Glutamatergic neuron (in vitro differentiated cells): ENCODE results near the gene TMEM154. TPM values are rescaled to one million over a fixed set of nuclear protein-coding genes. Genes with fewer than 3 reads are reported as not detected.

Source experiments
- DNase-seq: peaks from one replicate; pipeline ENCODE4 v3.0.0; 2022
- H3K27ac Mint-ChIP-seq: one replicate; pipeline ENCODE4 v1.8.0; 2020; ENCODE audit warnings: mild to moderate bottlenecking, mixed read lengths, inconsistent platforms; ENCODE audit not compliant: unreplicated experiment
- H3K27me3 Mint-ChIP-seq: one replicate; pipeline ENCODE4 v1.8.0; 2020; ENCODE audit warnings: mild to moderate bottlenecking, moderate library complexity, mixed read lengths, inconsistent platforms; ENCODE audit not compliant: unreplicated experiment
- H3K36me3 Mint-ChIP-seq: one replicate; pipeline ENCODE4 v1.8.0; 2020; ENCODE audit warnings: mild to moderate bottlenecking, mixed read lengths, inconsistent platforms; ENCODE audit not compliant: unreplicated experiment
- H3K4me1 Mint-ChIP-seq: one replicate; pipeline ENCODE4 v1.8.0; 2020; ENCODE audit warnings: mild to moderate bottlenecking, low read depth, mixed read lengths, inconsistent platforms; ENCODE audit not compliant: unreplicated experiment
- H3K4me3 Mint-ChIP-seq: one replicate; pipeline ENCODE4 v1.8.0; 2020; ENCODE audit warnings: mild to moderate bottlenecking, mixed read lengths, inconsistent platforms; ENCODE audit not compliant: unreplicated experiment
- H3K9me3 Mint-ChIP-seq: one replicate; pipeline ENCODE4 v1.8.0; 2020; ENCODE audit warnings: mild to moderate bottlenecking, moderate library complexity, mixed read lengths, inconsistent platforms; ENCODE audit not compliant: unreplicated experiment
- CTCF ChIP-seq: fragments of 200-600 bp; sonication (generic); IDR thresholded peaks from one replicate; pipeline ENCODE4 v1.5.0; 2021; ENCODE audit not compliant: partially characterized antibody, unreplicated experiment
- total RNA-seq: library from RNA; stranded (reverse); fragmentation: NEBNext Ultra II Directional; extraction: Animal tissue kit (Norgen Biotek cat#: 25700); gene quantifications from one replicate; pipeline ENCODE4 v1.2.1, GENCODE V29; 2021; ENCODE audit not compliant: unreplicated experiment

Gene TMEM154
- total RNA-seq, 1 donor from 2014 or later, result 0.22 TPM

- no peak overlapping the region for H3K4me3 Mint-ChIP-seq
- H3K27me3 Mint-ChIP-seq, result peaks cover 2% of the 10 kb centered on the region
- no peaks in the 10 kb centered on the region for H3K4me1 Mint-ChIP-seq
- DNase-seq, result no peak
- no peaks in the 10 kb centered on the region for H3K9me3 Mint-ChIP-seq
- H3K27ac Mint-ChIP-seq, result no peak overlapping the region
- H3K36me3 Mint-ChIP-seq, result peaks cover 9% of the 10 kb centered on the region
- TF ChIP-seq CTCF, result no peak
These were observed 25.0 kb upstream of the TMEM154 start for GRCh38 chr4:152704788-152705187.

- Mint-ChIP-seq H3K4me3 (no peak overlapping the region), H3K36me3 (peaks cover 3% of the 10 kb centered on the region), H3K4me1 (no peaks in the 10 kb centered on the region), H3K9me3 (no peaks in the 10 kb centered on the region), H3K27ac (no peak overlapping the region), H3K27me3 (no peaks in the 10 kb centered on the region)
- DNase-seq, result no peak
- no peak for TF ChIP-seq CTCF
These were observed 20.4 kb upstream of the TMEM154 start for GRCh38 chr4:152700151-152700550.

GRCh38 chr4:152699313-152699712 lies 19.5 kb upstream of the TMEM154 start:
- H3K27ac Mint-ChIP-seq, result no peak overlapping the region
- H3K4me3 Mint-ChIP-seq, result no peak overlapping the region
- no peak for TF ChIP-seq CTCF
- H3K9me3 Mint-ChIP-seq, result no peaks in the 10 kb centered on the region
- H3K4me1 Mint-ChIP-seq, result no peaks in the 10 kb centered on the region
- H3K27me3 Mint-ChIP-seq, result no peaks in the 10 kb centered on the region
- H3K36me3 Mint-ChIP-seq, result peaks cover 3% of the 10 kb centered on the region
- DNase-seq, result no peak

GRCh38 chr4:152698089-152698499 lies 18.3 kb upstream of the TMEM154 start:
- Mint-ChIP-seq H3K4me3 (no peak overlapping the region), H3K4me1 (no peaks in the 10 kb centered on the region)
- DNase-seq, result no peak

More at GRCh38 chr4:152698089-152698499, 18.3 kb upstream of the TMEM154 start:
- no peaks in the 10 kb centered on the region for H3K27me3 Mint-ChIP-seq
- no peak overlapping the region for H3K27ac Mint-ChIP-seq
- H3K36me3 Mint-ChIP-seq, result peaks cover under 1% of the 10 kb centered on the region
- H3K9me3 Mint-ChIP-seq, result no peaks in the 10 kb centered on the region
- no peak for TF ChIP-seq CTCF
